Stimulated activated CD4-positive, alpha-beta T cell treated with anti-CD3 and anti-CD28 coated beads, Interleukin-12 subunit alpha, Interleukin-12 subunit beta, amount 100 ng/mL, for 4 hours (primary cell): ENCODE data around the gene TIGIT.

ENCODE experiments used
- DNase-seq: peaks from one replicate; pipeline ENCODE4 v3.0.0-alpha.2; 2020

The TIGIT gene

DNA sequence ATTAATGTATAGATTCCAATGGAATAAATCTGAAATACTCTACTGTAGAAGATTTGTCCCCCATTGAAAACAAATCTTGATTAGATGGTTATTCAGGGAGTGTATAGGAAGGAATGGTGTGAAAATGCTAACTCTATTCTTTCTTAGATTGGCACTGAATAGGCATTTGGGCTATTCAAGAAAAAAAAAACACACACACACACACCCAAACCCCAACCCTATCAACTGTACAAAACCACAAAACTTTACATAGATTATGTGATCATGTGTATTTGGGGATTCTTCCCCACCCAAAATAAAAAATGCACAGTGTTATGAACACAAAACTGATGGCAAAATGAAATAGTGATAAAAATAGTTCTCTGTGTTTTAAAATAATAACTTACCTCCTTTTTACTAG lies 61.8 kb downstream of the TIGIT start:
- DNase-seq = no peak

DNA sequence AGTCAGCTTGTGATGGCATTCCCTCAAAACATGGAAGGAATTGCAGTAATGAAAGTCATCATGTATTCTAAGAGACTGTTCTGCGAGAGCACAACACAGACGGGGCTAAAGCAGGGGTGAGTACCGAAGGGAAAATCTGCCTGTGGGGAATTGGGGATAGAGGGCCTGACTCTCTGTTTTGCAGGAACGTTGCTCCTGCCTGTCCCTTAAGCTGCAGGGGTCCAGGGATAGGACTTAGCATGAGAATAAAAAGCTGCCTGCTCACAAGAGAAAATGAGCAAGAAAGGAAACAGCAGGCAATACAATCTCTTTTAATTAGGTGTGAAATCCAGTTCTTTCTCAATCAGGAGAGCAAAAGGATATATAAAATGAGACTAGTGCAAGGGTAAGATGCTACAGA lies 62.2 kb downstream of the TIGIT start:
- no peak for DNase-seq

DNA sequence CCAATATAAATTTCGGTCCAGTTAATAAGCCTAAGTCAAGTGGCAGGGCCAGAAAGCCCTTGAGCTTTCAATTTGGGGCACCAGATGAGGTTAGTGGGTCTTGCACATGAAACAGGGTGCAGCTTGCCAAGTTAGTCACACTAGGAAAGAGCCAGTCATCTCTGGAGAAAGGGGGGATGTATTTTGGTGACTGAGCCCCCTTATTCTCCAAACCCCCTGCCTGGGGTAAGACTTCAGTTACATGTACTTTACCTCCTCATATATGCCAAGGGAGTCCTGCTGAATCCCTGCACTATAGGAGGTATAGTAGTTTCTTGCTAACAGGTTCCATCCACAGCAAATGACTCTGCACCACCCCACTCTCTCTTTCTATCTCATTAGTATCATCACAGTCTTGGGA lies 62.7 kb downstream of the TIGIT start:
- DNase-seq = no peak
